Endothelial cell of umbilical vein (primary cell): ENCODE measurements around the gene KIAA1549. TPM values are rescaled to one million over a fixed set of nuclear protein-coding genes. Genes with fewer than 3 reads are reported as not detected.

ENCODE experiments used
- BruUV-seq: library from RNA; stranded (reverse); fragments of 400-500 nt; replicated peaks from 2 replicates; lab custom pipeline; 2021; lab: Mats Ljungman, UMichigan
- CTCF ChIA-PET: fragments of 300-600, 350-600 bp; sonication (Branson Sonifier 250); formaldehyde crosslinking; loops from one replicate; lab custom pipeline; 2021; ENCODE audit warnings: antibody characterized with exemption, inconsistent platforms; lab: Charles Lee
- POLR2A ChIA-PET: fragments of 300-600, 350-600 bp; sonication (Branson Sonifier 250); formaldehyde crosslinking; loops from one replicate; lab custom pipeline; 2021; ENCODE audit warnings: antibody characterized with exemption, inconsistent platforms; lab: Charles Lee
- DNase-seq: peaks from one replicate; pipeline ENCODE4 v3.0.0-alpha.2; 2011; ENCODE audit warnings: low read depth, low spot score
- FAIRE-seq: peaks from 2 replicates; lab custom pipeline; 2011; peaks lifted over from hg19 to GRCh38; lab: Jason Lieb, UNC
- H2AFZ ChIP-seq: 2 replicates; pipeline ENCODE4 v1.6.0; 2012; ENCODE audit warnings: low read depth, low read length, control low read depth, inconsistent platforms
- H3K27ac ChIP-seq: 2 replicates; pipeline ENCODE4 v1.5.1; 2011; ENCODE audit warnings: low read depth, mild to moderate bottlenecking, control low read depth, low read length, moderate library complexity; ENCODE audit not compliant: insufficient read depth
- H3K27me3 ChIP-seq, 2 experiments: 2 replicates each; pipeline versions ENCODE4 v1.6.0 to v1.6.1; 2011; ENCODE audit warnings: low read length in 2 of 2, mixed read lengths in 1 of 2; ENCODE audit not compliant: control insufficient read depth in 2 of 2, insufficient read depth in 2 of 2
- H3K36me3 ChIP-seq, 2 experiments: 2 replicates in 1 of 2; 3 replicates in 1 of 2; pipeline ENCODE4 v1.5.1; 2011; ENCODE audit warnings: low read length in 2 of 2, mild to moderate bottlenecking in 1 of 2, moderate library complexity in 1 of 2; ENCODE audit not compliant: control insufficient read depth in 2 of 2, insufficient read depth in 2 of 2; ENCODE audit errors: extremely low read depth in 1 of 2
- H3K4me1 ChIP-seq: 3 replicates; pipeline ENCODE4 v1.5.1; 2011; ENCODE audit warnings: mild to moderate bottlenecking, low read length; ENCODE audit not compliant: control insufficient read depth, insufficient read depth; ENCODE audit errors: extremely low read depth
- H3K4me2 ChIP-seq: 2 replicates; pipeline ENCODE4 v1.6.1; 2011; ENCODE audit warnings: low read length, control low read depth, mixed read lengths; ENCODE audit not compliant: insufficient read depth
- H3K4me3 ChIP-seq, 3 experiments: fragments of 200-600 bp in 1 of 3; sonication (generic), shearing (Covaris generic) in 1 of 3; replicated peaks in 1 of 3; 2 replicates each; pipeline ENCODE4 v1.5.1; 2011 to 2016; ENCODE audit warnings: control low read depth in 3 of 3, low read length in 3 of 3, mild to moderate bottlenecking in 2 of 3, inconsistent platforms in 1 of 3, low read depth in 1 of 3, moderate library complexity in 1 of 3; ENCODE audit not compliant: insufficient read depth in 1 of 3
- H3K79me2 ChIP-seq: 2 replicates; pipeline ENCODE4 v1.6.0; 2012; ENCODE audit warnings: low read length, inconsistent platforms; ENCODE audit not compliant: control insufficient read depth, insufficient read depth
- H3K9ac ChIP-seq: replicated peaks from 2 replicates; pipeline ENCODE3; 2011; ENCODE audit warnings: low read length, control low read depth; ENCODE audit not compliant: insufficient read depth; ENCODE audit errors: extremely low read depth
- H3K9me1 ChIP-seq: replicated peaks from 3 replicates; pipeline ENCODE4 v1.6.0; 2011; ENCODE audit warnings: mild to moderate bottlenecking, low read length; ENCODE audit not compliant: control insufficient read depth, insufficient read depth; ENCODE audit errors: extremely low read depth
- H3K9me3 ChIP-seq: replicated peaks from 2 replicates; pipeline ENCODE4 v1.5.1; 2012; ENCODE audit warnings: low read length, inconsistent platforms; ENCODE audit not compliant: control insufficient read depth, insufficient read depth
- H4K20me1 ChIP-seq: replicated peaks from 2 replicates; pipeline ENCODE3; 2011; ENCODE audit warnings: mild to moderate bottlenecking, low read length; ENCODE audit not compliant: control insufficient read depth, insufficient read depth; ENCODE audit errors: extremely low read depth
- EZH2 ChIP-seq: IDR thresholded peaks from 2 replicates; pipeline ENCODE4 v1.6.1; 2012; ENCODE audit warnings: borderline replicate concordance, low read depth, mild to moderate bottlenecking, moderate library complexity, low read length, inconsistent platforms; ENCODE audit not compliant: severe bottlenecking
- FOS ChIP-seq: IDR thresholded peaks from 2 replicates; pipeline ENCODE4 v1.6.1; 2011; ENCODE audit warnings: mild to moderate bottlenecking, low read length, moderate library complexity, borderline replicate concordance; ENCODE audit not compliant: insufficient read depth
- GATA2 ChIP-seq: IDR thresholded peaks from 2 replicates; pipeline ENCODE4 v1.7.0; 2011; ENCODE audit warnings: low read depth, mild to moderate bottlenecking, moderate library complexity, mixed read lengths, low read length; ENCODE audit not compliant: insufficient read length, insufficient read depth
- JUN ChIP-seq: IDR thresholded peaks from 2 replicates; pipeline ENCODE4 v1.6.1; 2011; ENCODE audit warnings: borderline replicate concordance, low read depth; ENCODE audit not compliant: insufficient read length, insufficient read depth
- MYC ChIP-seq: IDR thresholded peaks from one replicate; pipeline ENCODE4 v1.6.1; 2011; ENCODE audit warnings: mild to moderate bottlenecking, low read depth, low read length
- POLR2A ChIP-seq: IDR thresholded peaks from 2 replicates; pipeline ENCODE4 v1.6.1; 2012; ENCODE audit warnings: low read depth, mild to moderate bottlenecking, control low read depth, low read length
- POLR2AphosphoS5 ChIP-seq: IDR thresholded peaks from 2 replicates; pipeline ENCODE4 v1.6.1; 2012; ENCODE audit warnings: low read depth, mild to moderate bottlenecking, control low read depth, low read length, moderate library complexity; ENCODE audit not compliant: insufficient read depth
- dilution Hi-C: fragments of 300-500 bp; cut with MboI; formaldehyde crosslinking; loops from one replicate; pipeline ENCODE4 v1.15.0; 2019; ENCODE audit warnings: low sequenced_read_pairs; ENCODE audit not compliant: extremely low pct_ligation_motif_present
- intact Hi-C: fragments of 100-400 bp; cut with micrococcal nuclease; formaldehyde crosslinking; loops from one replicate; pipeline ENCODE4 v1.10.0; 2022
- polyA plus RNA-seq, 4 experiments: library from polyadenylated mRNA; depleted of rRNA in 3 of 4; stranded (reverse) in 3 of 4; unstranded in 1 of 4; fragments of >200 nt; gene quantifications; 2 replicates each; pipeline versions ENCODE4 v1.2.1 to v1.2.3, GENCODE V29; 2011 to 2012; ENCODE audit warnings: missing spikeins in 1 of 4
- total RNA-seq: library from RNA; stranded (reverse); gene quantifications from 2 replicates; pipeline ENCODE4 v1.2.3, GENCODE V29; 2021
- TF ChIP-seq, protein P1 (sequence below), 2 donors: IDR thresholded peaks; 1 replicate in 1 of 2; 2 replicates in 1 of 2; pipeline ENCODE4 v1.5.1; 2011; ENCODE audit warnings: low read length in 2 of 2, mild to moderate bottlenecking in 2 of 2, moderate library complexity in 2 of 2, control low read depth in 1 of 2, inconsistent platforms in 1 of 2, low read depth in 1 of 2; ENCODE audit not compliant: insufficient read depth in 1 of 2; ENCODE audit errors: extremely low read depth in 1 of 2
- TF ChIP-seq, protein P2 (sequence below): IDR thresholded peaks from 2 replicates; pipeline ENCODE4 v1.6.1; 2011; ENCODE audit not compliant: insufficient read depth, insufficient read length

The KIAA1549 gene
- total and polyA plus RNA-seq, 2 donors (not counting 3 experiments of a cell fraction or from before 2014, with no cell fraction given) = 4.6 to 10.9 TPM

DNA sequence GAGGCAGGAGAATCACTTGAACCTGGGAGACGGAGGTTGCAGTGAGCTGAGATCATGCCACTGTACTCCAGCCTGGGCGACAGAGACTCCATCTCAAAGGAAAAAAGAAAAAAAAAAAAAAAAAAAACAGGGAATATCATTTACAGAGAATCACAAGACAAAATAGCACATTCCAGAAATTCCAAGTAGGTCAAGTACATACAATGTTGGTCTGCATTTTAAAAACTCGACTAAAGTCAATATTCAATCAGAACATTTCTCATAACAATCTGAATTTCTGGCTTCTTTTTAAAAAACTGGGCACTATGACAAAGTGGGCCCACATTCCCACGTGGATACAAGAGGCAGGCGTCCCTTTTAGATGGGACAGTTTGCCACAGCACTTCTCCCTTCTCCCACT, 41.9 kb upstream of the KIAA1549 start:
- H4K20me1 ChIP-seq = no peaks in the 10 kb centered on the region
- intact Hi-C loops = no loop called here
- H2AFZ ChIP-seq = no peak overlapping the region
- no peak overlapping the region for H3K4me2 ChIP-seq
- FAIRE-seq (no peak), DNase-seq (no peak)
- no peak overlapping the region for H3K9ac ChIP-seq
- H3K36me3 ChIP-seq = peaks cover 13 to 18% of the 10 kb centered on the region in 2 experiments
- H3K4me3 ChIP-seq = no peak overlapping the region
- H3K4me1 ChIP-seq = no peaks in the 10 kb centered on the region
- TF ChIP-seq, protein P1, sequence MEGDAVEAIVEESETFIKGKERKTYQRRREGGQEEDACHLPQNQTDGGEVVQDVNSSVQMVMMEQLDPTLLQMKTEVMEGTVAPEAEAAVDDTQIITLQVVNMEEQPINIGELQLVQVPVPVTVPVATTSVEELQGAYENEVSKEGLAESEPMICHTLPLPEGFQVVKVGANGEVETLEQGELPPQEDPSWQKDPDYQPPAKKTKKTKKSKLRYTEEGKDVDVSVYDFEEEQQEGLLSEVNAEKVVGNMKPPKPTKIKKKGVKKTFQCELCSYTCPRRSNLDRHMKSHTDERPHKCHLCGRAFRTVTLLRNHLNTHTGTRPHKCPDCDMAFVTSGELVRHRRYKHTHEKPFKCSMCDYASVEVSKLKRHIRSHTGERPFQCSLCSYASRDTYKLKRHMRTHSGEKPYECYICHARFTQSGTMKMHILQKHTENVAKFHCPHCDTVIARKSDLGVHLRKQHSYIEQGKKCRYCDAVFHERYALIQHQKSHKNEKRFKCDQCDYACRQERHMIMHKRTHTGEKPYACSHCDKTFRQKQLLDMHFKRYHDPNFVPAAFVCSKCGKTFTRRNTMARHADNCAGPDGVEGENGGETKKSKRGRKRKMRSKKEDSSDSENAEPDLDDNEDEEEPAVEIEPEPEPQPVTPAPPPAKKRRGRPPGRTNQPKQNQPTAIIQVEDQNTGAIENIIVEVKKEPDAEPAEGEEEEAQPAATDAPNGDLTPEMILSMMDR (IDR thresholded peaks at IDR 0.05; ENCODE audit: extremely low read depth in 1 of 2, insufficient read depth in 1 of 2, low read depth in 1 of 2, low read length in 2 of 2) = no peak
- TF ChIP-seq EZH2 (no peak), POLR2A (no peak), JUN (no peak), POLR2AphosphoS5 (no peak), GATA2 (no peak), FOS (no peak), MYC (no peak)
- TF ChIP-seq, protein P2, sequence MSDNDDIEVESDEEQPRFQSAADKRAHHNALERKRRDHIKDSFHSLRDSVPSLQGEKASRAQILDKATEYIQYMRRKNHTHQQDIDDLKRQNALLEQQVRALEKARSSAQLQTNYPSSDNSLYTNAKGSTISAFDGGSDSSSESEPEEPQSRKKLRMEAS = no peak
- ChIA-PET CTCF (interaction anchor here (1.2 to 1.6 kb wide), 3 partner anchors 8 to 105 kb away, joined by 4 to 5 read pairs (median 4); no protein-coding TSS in a partner anchor), POLR2A (no interaction called here)
- no peaks in the 10 kb centered on the region for H3K79me2 ChIP-seq
- no TSS peak for BruUV-seq
- no peaks in the 10 kb centered on the region for H3K27me3 ChIP-seq
- dilution Hi-C loops = no loop called here
- H3K9me1 ChIP-seq = no peaks in the 10 kb centered on the region
- H3K9me3 ChIP-seq = no peaks in the 10 kb centered on the region
- no peak overlapping the region for H3K27ac ChIP-seq
